ENCODE measurements around the gene PRKACA. TPM values are rescaled to one million over a fixed set of nuclear protein-coding genes. Genes with fewer than 3 reads are reported as not detected.

The PRKACA gene
- total RNA-seq, 1 donor from 2014 or later = 79.6 TPM

- DNase-seq (ENCODE audit: extremely low read depth, low read depth, low spot score) = no peak
These were observed 44.2 kb downstream of the PRKACA start for GRCh38 chr19:14073261-14073924.

GRCh38 chr19:14072535-14073260, 44.9 kb downstream of the PRKACA start, which contains the start of gene MISP3:
TSS of gene MISP3 (plus strand) at chr19:14072786. CDS start at chr19:14073310, 524 bp downstream.
- DNase-seq (ENCODE audit: extremely low read depth, low read depth, low spot score) = no peak

GRCh38 chr19:14070268-14071050, 47.1 kb downstream of the PRKACA start:
- no peak for DNase-seq (ENCODE audit: extremely low read depth, low read depth, low spot score)

GRCh38 chr19:14066134-14066533, 51.4 kb downstream of the PRKACA start:
- no peak for DNase-seq (ENCODE audit: extremely low read depth, low read depth, low spot score)

GRCh38 chr19:14063105-14063504, 54.5 kb downstream of the PRKACA start:
- no peak for DNase-seq (ENCODE audit: extremely low read depth, low read depth, low spot score)

- no peak for DNase-seq (ENCODE audit: extremely low read depth, low read depth, low spot score)
These were observed 55.1 kb downstream of the PRKACA start for GRCh38 chr19:14062558-14062855.

- DNase-seq (ENCODE audit: extremely low read depth, low read depth, low spot score) = no peak
These were observed 55.6 kb downstream of the PRKACA start, which contains the start of gene PALM3 for GRCh38 chr19:14061751-14062557. TSS of gene PALM3 (minus strand) at chr19:14062076. CDS start at chr19:14061980, 96 bp downstream.

- no peak for DNase-seq (ENCODE audit: extremely low read depth, low read depth, low spot score)
These were observed 56.3 kb downstream of the PRKACA start for GRCh38 chr19:14061081-14061749.

- DNase-seq (ENCODE audit: extremely low read depth, low read depth, low spot score) = no peak
These were observed 57.9 kb downstream of the PRKACA start for GRCh38 chr19:14059652-14060155.

- DNase-seq (ENCODE audit: extremely low read depth, low read depth, low spot score) = no peak
These were observed 58.5 kb downstream of the PRKACA start for GRCh38 chr19:14059093-14059480.

- DNase-seq (ENCODE audit: extremely low read depth, low read depth, low spot score) = no peak
These were observed 59.1 kb downstream of the PRKACA start for GRCh38 chr19:14058182-14059092.

GRCh38 chr19:14056741-14057356, 60.7 kb downstream of the PRKACA start:
- DNase-seq (ENCODE audit: extremely low read depth, low read depth, low spot score) = no peak

- DNase-seq (ENCODE audit: extremely low read depth, low read depth, low spot score) = no peak
These were observed 61.4 kb downstream of the PRKACA start for GRCh38 chr19:14056069-14056666.

- no peak for DNase-seq (ENCODE audit: extremely low read depth, low read depth, low spot score)
These were observed 62.2 kb downstream of the PRKACA start for GRCh38 chr19:14055396-14055795.

GRCh38 chr19:14054721-14055120, 62.8 kb downstream of the PRKACA start:
- DNase-seq (ENCODE audit: extremely low read depth, low read depth, low spot score) = no peak

- DNase-seq (ENCODE audit: extremely low read depth, low read depth, low spot score) = no peak
These were observed 63.5 kb downstream of the PRKACA start for GRCh38 chr19:14054099-14054498.

- no peak for DNase-seq (ENCODE audit: extremely low read depth, low read depth, low spot score)
These were observed 64.1 kb downstream of the PRKACA start for GRCh38 chr19:14053500-14053899.

GRCh38 chr19:14053032-14053431, 64.5 kb downstream of the PRKACA start:
- DNase-seq (ENCODE audit: extremely low read depth, low read depth, low spot score) = no peak
